Subcutaneous adipose tissue (tissue), 4 donors: Measurements from ENCODE around the gene SOX1. TPM values are rescaled to one million over a fixed set of nuclear protein-coding genes. Genes with fewer than 3 reads are reported as not detected.

Experiments used
- CTCF ChIP-seq: fragments of 450-650 bp; IDR thresholded peaks from one replicate; pipeline ENCODE4 v1.5.1; 2016; ENCODE audit warnings: low read depth, mild to moderate bottlenecking, control low read depth, antibody characterized with exemption, moderate library complexity
- total RNA-seq, 4 donors: library from RNA; depleted of rRNA; stranded (reverse); fragments of >200 nt; gene quantifications; one replicate each; pipeline ENCODE4 v1.1.0, GENCODE V29; 2016

The SOX1 gene
- total RNA-seq, 4 donors from 2014 or later, result not detected

GRCh38 chr13:112072534-112073244 is 5.7 kb downstream of the SOX1 start:
- no peak for TF ChIP-seq CTCF

- no peak for TF ChIP-seq CTCF
Observed at GRCh38 chr13:112073245-112074138, 6.5 kb downstream of the SOX1 start.

GRCh38 chr13:112074139-112074865 is 7.4 kb downstream of the SOX1 start:
- TF ChIP-seq CTCF, result no peak

- TF ChIP-seq CTCF, result no peak
Observed at GRCh38 chr13:112077729-112078128, 10.8 kb downstream of the SOX1 start.

GRCh38 chr13:112078216-112078615 is 11.3 kb downstream of the SOX1 start:
- TF ChIP-seq CTCF, result no peak

- TF ChIP-seq CTCF, result no peak
Observed at GRCh38 chr13:112078879-112079531, 12.1 kb downstream of the SOX1 start.
